H1 (cell line): Measurements from ENCODE around the gene TMEM237. TPM values are rescaled to one million over a fixed set of nuclear protein-coding genes. Genes with fewer than 3 reads are reported as not detected.

Source experiments
- CTCF ChIA-PET: fragments of 300-600 bp; sonication (Branson Sonifier 250); formaldehyde crosslinking; loops from one replicate; lab custom pipeline; 2021; ENCODE audit not compliant: partially characterized antibody; lab: Charles Lee
- POLR2A ChIA-PET: fragments of 300-600 bp; sonication (Branson Sonifier 250); formaldehyde crosslinking; loops from one replicate; lab custom pipeline; 2021; ENCODE audit warnings: inconsistent platforms; ENCODE audit not compliant: partially characterized antibody; lab: Charles Lee
- DNase-seq, 2 experiments: peaks; one replicate each; pipeline versions ENCODE4 v3.0.0 to v3.0.0-alpha.2; 2010 to 2022; ENCODE audit warnings: low spot score in 2 of 2, low read depth in 1 of 2, mixed read lengths in 1 of 2
- FAIRE-seq: peaks from 2 replicates; lab custom pipeline; 2011; peaks lifted over from hg19 to GRCh38; lab: Jason Lieb, UNC
- H2AFZ ChIP-seq: 2 replicates; pipeline ENCODE4 v1.8.1; 2012; ENCODE audit warnings: low read length, inconsistent platforms
- H2AK5ac ChIP-seq: 2 replicates; pipeline ENCODE4 v1.6.1; 2013; ENCODE audit warnings: low read depth, low read length
- H2BK120ac ChIP-seq: replicated peaks from 2 replicates; pipeline ENCODE3; 2013; ENCODE audit warnings: low read depth, low read length, inconsistent platforms
- H2BK12ac ChIP-seq: 2 replicates; pipeline ENCODE4 v1.6.1; 2013; ENCODE audit warnings: low read depth, low read length
- H2BK15ac ChIP-seq: 2 replicates; pipeline ENCODE4 v1.6.1; 2013; ENCODE audit warnings: low read length
- H2BK20ac ChIP-seq: 2 replicates; pipeline ENCODE4 v1.6.1; 2013; ENCODE audit warnings: low read length
- H2BK5ac ChIP-seq: 2 replicates; pipeline ENCODE4 v1.6.1; 2013; ENCODE audit warnings: low read depth, low read length
- H3K14ac ChIP-seq: 2 replicates; pipeline ENCODE4 v1.6.1; 2013; ENCODE audit warnings: inconsistent platforms; ENCODE audit not compliant: insufficient read length
- H3K18ac ChIP-seq: 2 replicates; pipeline ENCODE4 v1.6.1; 2013; ENCODE audit warnings: low read length; ENCODE audit errors: extremely low read depth
- H3K23ac ChIP-seq: 2 replicates; pipeline ENCODE4 v1.6.1; 2013; ENCODE audit warnings: inconsistent platforms; ENCODE audit not compliant: insufficient read length
- H3K23me2 ChIP-seq: 2 replicates; pipeline ENCODE4 v1.6.1; 2013; ENCODE audit warnings: low read depth, low read length
- H3K27ac ChIP-seq: 2 replicates; pipeline ENCODE4 v1.6.1; 2011; ENCODE audit warnings: low read depth, low read length, inconsistent platforms
- H3K27me3 ChIP-seq, 4 experiments: replicated peaks in 1 of 4; 1 replicate in 1 of 4; 2 replicates in 3 of 4; pipeline versions ENCODE4 v1.6.1 to v1.8.1; 2011 to 2013; ENCODE audit warnings: low read length in 3 of 4, mild to moderate bottlenecking in 3 of 4, inconsistent platforms in 2 of 4, mixed read lengths in 2 of 4, moderate library complexity in 1 of 4; ENCODE audit not compliant: control insufficient read depth in 3 of 4, insufficient read depth in 3 of 4; ENCODE audit errors: extremely low read depth in 1 of 4
- H3K36me3 ChIP-seq, 4 experiments: 2 replicates each; pipeline versions ENCODE4 v1.6.1 to v1.8.1; 2011 to 2013; ENCODE audit warnings: mild to moderate bottlenecking in 4 of 4, low read length in 3 of 4, moderate library complexity in 2 of 4, control low read depth in 1 of 4, inconsistent platforms in 1 of 4; ENCODE audit not compliant: insufficient read depth in 4 of 4, control insufficient read depth in 2 of 4
- H3K4ac ChIP-seq: replicated peaks from 2 replicates; pipeline ENCODE3; 2013; ENCODE audit warnings: low read length, low read depth, mixed read lengths, inconsistent platforms; ENCODE audit not compliant: insufficient read length
- H3K4me1 ChIP-seq, 4 experiments: replicated peaks in 1 of 4; 1 replicate in 1 of 4; 2 replicates in 3 of 4; pipeline versions ENCODE4 v1.6.1 to v1.8.1; 2011 to 2013; ENCODE audit warnings: low read length in 3 of 4, inconsistent platforms in 2 of 4, mixed read lengths in 1 of 4; ENCODE audit not compliant: insufficient read depth in 4 of 4, control insufficient read depth in 3 of 4
- H3K4me2 ChIP-seq, 2 experiments: 2 replicates each; pipeline versions ENCODE4 v1.6.1 to v1.8.1; 2011 to 2013; ENCODE audit warnings: low read depth in 2 of 2, low read length in 2 of 2, control low read depth in 1 of 2, inconsistent platforms in 1 of 2, mild to moderate bottlenecking in 1 of 2; ENCODE audit not compliant: insufficient read depth in 1 of 2
- H3K4me3 ChIP-seq, 4 experiments: fragments of 200-600, 300-600 bp in 1 of 4; sonication (generic), shearing (Covaris generic), sonication (Bioruptor Twin) in 1 of 4; 2 replicates each; pipeline versions ENCODE4 v1.5.1 to v1.8.1; 2011 to 2016; ENCODE audit warnings: low read length in 4 of 4, low read depth in 3 of 4, control low read depth in 2 of 4, inconsistent platforms in 2 of 4, mild to moderate bottlenecking in 2 of 4, mixed read lengths in 1 of 4, moderate library complexity in 1 of 4; ENCODE audit not compliant: insufficient read depth in 2 of 4; ENCODE audit errors: extremely low read depth in 1 of 4
- H3K56ac ChIP-seq: replicated peaks from 2 replicates; pipeline ENCODE3; 2013; ENCODE audit warnings: low read depth, mild to moderate bottlenecking, mixed read lengths, low read length, inconsistent platforms; ENCODE audit not compliant: insufficient read length
- H3K79me1 ChIP-seq: 2 replicates; pipeline ENCODE4 v1.6.1; 2013; ENCODE audit warnings: low read depth, low read length, control low read depth
- H3K79me2 ChIP-seq, 2 experiments: 2 replicates each; pipeline versions ENCODE4 v1.6.1 to v1.8.1; 2012 to 2013; ENCODE audit warnings: low read length in 2 of 2, mild to moderate bottlenecking in 2 of 2, inconsistent platforms in 1 of 2; ENCODE audit not compliant: insufficient read depth in 2 of 2, control insufficient read depth in 1 of 2
- H3K9ac ChIP-seq, 4 experiments: replicated peaks in 1 of 4; 1 replicate in 1 of 4; 2 replicates in 3 of 4; pipeline versions ENCODE4 v1.6.1 to v1.8.1; 2011 to 2013; ENCODE audit warnings: low read depth in 3 of 4, low read length in 3 of 4, control low read depth in 2 of 4, mild to moderate bottlenecking in 2 of 4, moderate library complexity in 2 of 4, inconsistent platforms in 1 of 4; ENCODE audit errors: extremely low read depth in 1 of 4
- H3K9me3 ChIP-seq, 2 experiments: 2 replicates each; pipeline versions ENCODE4 v1.6.1 to v1.8.1; 2012 to 2013; ENCODE audit warnings: mild to moderate bottlenecking in 2 of 2, moderate library complexity in 2 of 2, control low read depth in 1 of 2, inconsistent platforms in 1 of 2, low read depth in 1 of 2, low read length in 1 of 2, mixed read lengths in 1 of 2; ENCODE audit not compliant: insufficient read depth in 2 of 2
- H4K20me1 ChIP-seq, 2 experiments: replicated peaks in 1 of 2; 2 replicates each; pipeline versions ENCODE3 to v1.8.1; 2011 to 2013; ENCODE audit warnings: inconsistent platforms in 2 of 2, low read length in 2 of 2, mild to moderate bottlenecking in 1 of 2; ENCODE audit not compliant: insufficient read depth in 2 of 2, control insufficient read depth in 1 of 2
- H4K5ac ChIP-seq: 2 replicates; pipeline ENCODE4 v1.6.1; 2013; ENCODE audit warnings: low read length, low read depth, mixed read lengths, inconsistent platforms; ENCODE audit not compliant: insufficient read length
- H4K8ac ChIP-seq: 2 replicates; pipeline ENCODE4 v1.8.0; 2013; ENCODE audit warnings: mild to moderate bottlenecking, moderate library complexity, low read length, inconsistent platforms; ENCODE audit not compliant: insufficient read depth; ENCODE audit errors: extremely low read depth
- H4K91ac ChIP-seq: replicated peaks from 2 replicates; pipeline ENCODE3; 2013; ENCODE audit warnings: low read length, mixed read lengths, inconsistent platforms; ENCODE audit not compliant: insufficient read length
- NANOG ChIP-seq: IDR thresholded peaks from 2 replicates; pipeline ENCODE4 v1.6.1; 2011; ENCODE audit warnings: low read length, low read depth, mild to moderate bottlenecking, inconsistent platforms; ENCODE audit not compliant: insufficient read depth, poor library complexity, severe bottlenecking
- POLR2A ChIP-seq, 2 experiments: IDR thresholded peaks; 1 replicate in 1 of 2; 2 replicates in 1 of 2; pipeline ENCODE4 v1.6.1; 2011; ENCODE audit warnings: low read depth in 2 of 2, low read length in 2 of 2, mild to moderate bottlenecking in 2 of 2; ENCODE audit errors: control extremely low read depth in 1 of 2
- SIN3A ChIP-seq, 2 experiments: IDR thresholded peaks in 1 of 2; conservative IDR thresholded peaks in 1 of 2; 2 replicates each; pipeline ENCODE4 v1.6.1; 2011 to 2012; ENCODE audit warnings: low read length in 2 of 2, improper control_type of control experiment in 1 of 2, low read depth in 1 of 2, mild to moderate bottlenecking in 1 of 2
- SIX5 ChIP-seq: IDR thresholded peaks from 2 replicates; pipeline ENCODE4 v1.6.1; 2011; ENCODE audit warnings: mild to moderate bottlenecking, low read depth, low read length
- TAF1 ChIP-seq: IDR thresholded peaks from 2 replicates; pipeline ENCODE4 v1.6.1; 2011; ENCODE audit warnings: mild to moderate bottlenecking, low read depth, low read length
- TAF7 ChIP-seq: optimal IDR thresholded peaks from 2 replicates; pipeline ENCODE3; 2011; ENCODE audit warnings: low read depth, mild to moderate bottlenecking, inconsistent platforms, low read length, moderate library complexity, borderline replicate concordance
- WGBS, 2 experiments: shearing (Covaris generic) in 1 of 2; methylation state at CpG; one replicate each; pipeline versions ENCODE4 v1.1.6 to v1.1.7; 2013 to 2015; ENCODE audit warnings: low lambda C conversion rate in 2 of 2, mixed read lengths in 2 of 2, inconsistent platforms in 1 of 2, low coverage in 1 of 2, missing lambda C conversion rate in 1 of 2; ENCODE audit not compliant: insufficient replicate concordance in 2 of 2, insufficient coverage in 1 of 2, insufficient read length in 1 of 2; ENCODE audit errors: extremely low coverage in 1 of 2, missing lambda C conversion rate in 1 of 2; 5-methylcytosine and 5-hydroxymethylcytosine counted together
- long read RNA-seq, 2 experiments: library from RNA in 1 of 2; library from capped mRNA in 1 of 2; stranded (forward); transcript quantifications; one replicate each; pipeline ENCODE4 v2.0.0, GENCODE V29; 2021; ENCODE audit warnings: inconsistent platforms in 1 of 2
- polyA minus RNA-seq, 3 experiments: library from RNA; depleted of rRNA, polyadenylated mRNA; stranded (reverse); fragments of >200 nt; gene quantifications; 1 replicate in 2 of 3; 2 replicates in 1 of 3; pipeline ENCODE4 v1.2.3, GENCODE V29; 2011
- polyA plus RNA-seq, 7 experiments: library from polyadenylated mRNA; depleted of rRNA in 3 of 7; stranded (reverse) in 5 of 7; unstranded in 2 of 7; fragments of >200 nt in 5 of 7; fragments of 200-250 nt in 2 of 7; gene quantifications; 1 replicate in 5 of 7; 2 replicates in 1 of 7; 4 replicates in 1 of 7; pipeline versions ENCODE4 v1.2.1 to v1.2.3, GENCODE V29; 2011 to 2013; ENCODE audit warnings: missing spikeins in 2 of 7, mixed read lengths in 2 of 7
- total RNA-seq: library from RNA; stranded (reverse); fragmentation: NEBNext Ultra II Directional; extraction: Animal tissue kit (Norgen Biotek cat#: 25700); gene quantifications from 2 replicates; pipeline ENCODE4 v1.2.1, GENCODE V29; 2021

TMEM237 gene, protein sequence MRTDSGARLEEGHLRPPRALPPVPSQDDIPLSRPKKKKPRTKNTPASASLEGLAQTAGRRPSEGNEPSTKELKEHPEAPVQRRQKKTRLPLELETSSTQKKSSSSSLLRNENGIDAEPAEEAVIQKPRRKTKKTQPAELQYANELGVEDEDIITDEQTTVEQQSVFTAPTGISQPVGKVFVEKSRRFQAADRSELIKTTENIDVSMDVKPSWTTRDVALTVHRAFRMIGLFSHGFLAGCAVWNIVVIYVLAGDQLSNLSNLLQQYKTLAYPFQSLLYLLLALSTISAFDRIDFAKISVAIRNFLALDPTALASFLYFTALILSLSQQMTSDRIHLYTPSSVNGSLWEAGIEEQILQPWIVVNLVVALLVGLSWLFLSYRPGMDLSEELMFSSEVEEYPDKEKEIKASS
- total RNA-seq = 36.8 and 41.0 TPM in 2 replicates
- polyA plus RNA-seq (2011; rRNA removed) = 14.1 and 26.1 TPM in 2 replicates
- polyA plus RNA-seq (2011; cell fraction: cytosol; rRNA removed) = 27.0 TPM
- 13.9 TPM for polyA plus RNA-seq (2011; cell fraction: nucleus; rRNA removed)
- 25.7 to 36.6 TPM (median 30.1 TPM) in 4 replicates for polyA plus RNA-seq (2012, experiment 1 of 2)
- 5.9 TPM for polyA plus RNA-seq (2012, experiment 2 of 2)
- polyA plus RNA-seq (2013, experiment 1 of 2) = 40.2 TPM
- polyA plus RNA-seq (2013, experiment 2 of 2) = 37.4 TPM
- 21.8 and 34.4 TPM in 2 replicates for polyA minus RNA-seq (2011; rRNA and poly(A)+ RNA removed)
- 23.9 TPM for polyA minus RNA-seq (2011; cell fraction: cytosol; rRNA and poly(A)+ RNA removed)
- polyA minus RNA-seq (2011; cell fraction: nucleus; rRNA and poly(A)+ RNA removed) = 35.1 TPM
- long read RNA-seq, experiment 1, full-length matches to known transcripts = 2 of 38 reads
- long read RNA-seq, experiment 1, partial matches to known transcripts = 7 of 38 reads
- long read RNA-seq, experiment 1, other reads (novel, unspliced or antisense) = 29 of 38 reads
- long read RNA-seq, experiment 2, transcript TMEM237-213 (12 exons, 1,824 nt) = major isoform, 42 of 48 reads
- long read RNA-seq, experiment 2, partial matches to known transcripts = 2 of 48 reads
- long read RNA-seq, experiment 2, other reads (novel, unspliced or antisense) = 4 of 48 reads

DNA sequence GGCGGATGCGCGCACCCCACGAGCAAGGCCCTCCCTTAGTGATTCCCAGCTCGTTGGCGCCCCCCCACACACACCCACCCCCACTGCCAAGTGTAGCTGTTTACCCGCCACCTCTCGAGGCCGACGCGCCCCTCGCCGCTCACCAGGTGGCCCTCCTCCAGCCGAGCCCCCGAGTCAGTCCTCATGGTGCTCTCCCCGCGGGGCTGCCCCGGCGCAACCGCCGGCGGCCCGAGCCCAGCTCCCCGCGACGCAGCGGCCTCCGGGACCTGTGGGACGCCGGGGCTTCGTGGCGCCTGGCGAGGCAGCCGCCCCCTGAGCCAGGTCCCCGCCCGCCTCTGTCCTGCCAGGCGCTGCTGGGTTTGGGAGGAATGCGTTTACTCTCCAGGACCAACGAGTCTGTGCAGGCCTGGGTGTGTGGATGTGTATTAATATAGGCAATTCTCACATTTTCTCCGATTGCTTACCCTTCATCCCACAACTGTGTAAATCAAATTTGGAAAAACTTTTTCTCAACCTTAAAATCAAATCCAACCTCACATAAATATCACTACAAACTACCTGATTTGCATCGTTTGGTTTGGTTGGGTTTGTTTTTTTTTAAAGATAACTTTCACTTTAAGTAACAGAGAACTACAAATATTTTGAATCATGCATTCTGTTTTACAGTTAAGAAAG lies at the start of gene TMEM237:
TMEM237 (minus strand) TSS at position 288 of the 675 bp plus-strand sequence; CDS start at position 185, 103 bp downstream.
- Histone ChIP-seq H3K4me2 (peak within 1 kb of the TSS; percentile 64 to 81), H3K4me3 (peak within 1 kb of the TSS; percentile 93 to 98 (median 96)), H3K4ac (no peak within 1 kb of the TSS), H3K79me2 (peaks cover 0 to 28% of the 10 kb centered on the region in 2 experiments; a peak in 2 of 4 replicates), H3K23ac (no peak within 1 kb of the TSS), H2AK5ac (no peak within 1 kb of the TSS), H4K20me1 (no peaks in the 10 kb centered on the region), H2BK12ac (no peak within 1 kb of the TSS), H3K9ac (peak within 1 kb of the TSS; percentile 75 to 98 (median 90)), H2BK5ac (peak within 1 kb of the TSS; percentile 84), H2BK15ac (no peak within 1 kb of the TSS), H3K23me2 (no peaks in the 10 kb centered on the region; the same call in 1 of the 2 replicates), H3K18ac (no peak within 1 kb of the TSS), H3K14ac (no peak within 1 kb of the TSS), H4K8ac (peak within 1 kb of the TSS; percentile 97; the same call in 1 of the 2 replicates), H3K4me1 (peaks cover 0 to 5% (median 0%) of the 10 kb centered on the region in 4 experiments; a peak in 1 of 7 replicates), H2AFZ (peak within 1 kb of the TSS; percentile 99), H3K9me3 (no peaks in the 10 kb centered on the region), H3K79me1 (no peaks in the 10 kb centered on the region), H3K56ac (peak within 1 kb of the TSS; percentile 43), H3K27me3 (no peaks in the 10 kb centered on the region), H3K36me3 (peaks cover 0 to 9% (median 6%) of the 10 kb centered on the region in 4 experiments; a peak in 5 of 8 replicates), H2BK120ac (no peak within 1 kb of the TSS), H4K5ac (peak within 1 kb of the TSS; percentile 94), H3K27ac (peak within 1 kb of the TSS; percentile 82), H2BK20ac (no peak within 1 kb of the TSS), H4K91ac (no peak within 1 kb of the TSS)
- FAIRE-seq (peak; percentile 13), DNase-seq (peak in 1 of 2 experiments; percentile 67)
- ChIA-PET CTCF (interaction anchor here (0.5 to 1.9 kb wide), 2 partner anchors 10 to 203 kb away, joined by 4 to 6 read pairs; no protein-coding TSS in a partner anchor), POLR2A (interaction anchor here (0.6 to 3.1 kb wide), 8 partner anchors 11 to 541 kb away, joined by 3 to 17 read pairs (median 4); partner anchors contain the start of genes STRADB and TRAK2)
- no peak for TF ChIP-seq SIX5
- peak; percentile 42 for TF ChIP-seq TAF7
- peak; percentile 53; the same call in 1 of the 2 replicates for TF ChIP-seq TAF1
- 0 out of 4 replicates have a peak, but pooled peaks of 1 of the 2 experiments have one; percentile 1 for TF ChIP-seq SIN3A (conservative IDR thresholded peaks at IDR 0.05 in 1 of 2, IDR thresholded peaks at IDR 0.05 in 1 of 2; ENCODE audit: low read depth in 1 of 2, low read length in 2 of 2)
- peak in 1 of 2 experiments; percentile 11; a peak in 2 of 3 replicates for TF ChIP-seq POLR2A (IDR thresholded peaks at IDR 0.05; ENCODE audit: control extremely low read depth in 1 of 2, low read depth in 2 of 2, low read length in 2 of 2)
- no peak for TF ChIP-seq NANOG
- 4% methylated on average over 39 of the region's 41 CpGs; no CpG with 5 or more reads in 1 of the 2 experiments for WGBS, 2 experiments
